GM12878 (cell line): Measurements from ENCODE around the gene HCAR2.
"Not testable (repeated sequence)": the region's sequence is repeated elsewhere in the genome, so short reads cannot be mapped to it uniquely, and the experiment has no call there.

Experiments
- CTCF ChIP-seq, 3 experiments: IDR thresholded peaks in 2 of 3; conservative IDR thresholded peaks in 1 of 3; 2 replicates each; pipeline ENCODE4 v1.5.1; 2011; ENCODE audit warnings: low read depth in 3 of 3, low read length in 3 of 3, mild to moderate bottlenecking in 3 of 3, control low read depth in 2 of 3, moderate library complexity in 2 of 3, inconsistent platforms in 1 of 3, mixed read lengths in 1 of 3; ENCODE audit not compliant: control insufficient read depth in 2 of 3, insufficient read depth in 1 of 3; ENCODE audit errors: extremely low read depth in 1 of 3
- ESRRA ChIP-seq: IDR thresholded peaks from 2 replicates; pipeline ENCODE4 v1.6.1; 2012; ENCODE audit warnings: mild to moderate bottlenecking, low read length, improper control_type of control experiment
- EZH2 ChIP-seq: IDR thresholded peaks from 2 replicates; pipeline ENCODE4 v1.6.1; 2012; ENCODE audit warnings: low read depth, mild to moderate bottlenecking, control low read depth, inconsistent platforms, low read length, borderline replicate concordance; ENCODE audit not compliant: control insufficient read depth
- MEF2A ChIP-seq: IDR thresholded peaks from 2 replicates; pipeline ENCODE4 v1.6.1; 2011; ENCODE audit warnings: low read depth, mild to moderate bottlenecking, low read length, moderate library complexity; ENCODE audit not compliant: insufficient read depth
- NFIC ChIP-seq: IDR thresholded peaks from 2 replicates; pipeline ENCODE4 v1.6.1; 2012; ENCODE audit warnings: low read depth, mild to moderate bottlenecking, inconsistent platforms, low read length, moderate library complexity
- POLR2A ChIP-seq: IDR thresholded peaks from 2 replicates; pipeline ENCODE4 v1.6.1; 2011; ENCODE audit warnings: low read depth, mild to moderate bottlenecking, low read length
- RCOR1 ChIP-seq: conservative IDR thresholded peaks from 2 replicates; pipeline ENCODE4 v1.6.1; 2012; ENCODE audit warnings: low read depth, low read length, improper control_type of control experiment
- SKIL ChIP-seq: fragments of 450-650 bp; IDR thresholded peaks from 2 replicates; pipeline ENCODE4 v1.6.1; 2017; ENCODE audit warnings: mild to moderate bottlenecking, low read depth, inconsistent platforms; ENCODE audit not compliant: poor library complexity, severe bottlenecking
- SPI1 ChIP-seq: IDR thresholded peaks from 2 replicates; pipeline ENCODE4 v1.6.1; 2011; ENCODE audit warnings: low read depth, mild to moderate bottlenecking, low read length, moderate library complexity, borderline replicate concordance; ENCODE audit not compliant: insufficient read depth
- TCF12 ChIP-seq: IDR thresholded peaks from 2 replicates; pipeline ENCODE4 v1.6.1; 2011; ENCODE audit warnings: low read depth, mild to moderate bottlenecking, low read length

GRCh38 chr12:122700038-122700710 lies 3.0 kb downstream of the HCAR2 start:
- TF ChIP-seq EZH2; SPI1; RCOR1; SKIL; NFIC; ESRRA; POLR2A; CTCF (IDR thresholded peaks at IDR 0.05 in 2 of 3, conservative IDR thresholded peaks at IDR 0.05 in 1 of 3; ENCODE audit: control insufficient read depth in 2 of 3, extremely low read depth in 1 of 3, insufficient read depth in 1 of 3, low read depth in 3 of 3, low read length in 3 of 3); MEF2A; TCF12: not testable (repeated sequence)
